SK-N-MC (cell line): ENCODE measurements around the gene ATP2A2.

Experiments used
- EZH2 ChIP-seq: fragments of 200-600 bp; sonication (generic); IDR thresholded peaks from one replicate; pipeline ENCODE4 v1.6.1; 2017; ENCODE audit warnings: antibody characterized with exemption
- POLR2AphosphoS5 ChIP-seq: IDR thresholded peaks from 2 replicates; pipeline ENCODE4 v1.6.1; 2012; ENCODE audit warnings: mild to moderate bottlenecking, low read depth, low read length, borderline replicate concordance

DNA sequence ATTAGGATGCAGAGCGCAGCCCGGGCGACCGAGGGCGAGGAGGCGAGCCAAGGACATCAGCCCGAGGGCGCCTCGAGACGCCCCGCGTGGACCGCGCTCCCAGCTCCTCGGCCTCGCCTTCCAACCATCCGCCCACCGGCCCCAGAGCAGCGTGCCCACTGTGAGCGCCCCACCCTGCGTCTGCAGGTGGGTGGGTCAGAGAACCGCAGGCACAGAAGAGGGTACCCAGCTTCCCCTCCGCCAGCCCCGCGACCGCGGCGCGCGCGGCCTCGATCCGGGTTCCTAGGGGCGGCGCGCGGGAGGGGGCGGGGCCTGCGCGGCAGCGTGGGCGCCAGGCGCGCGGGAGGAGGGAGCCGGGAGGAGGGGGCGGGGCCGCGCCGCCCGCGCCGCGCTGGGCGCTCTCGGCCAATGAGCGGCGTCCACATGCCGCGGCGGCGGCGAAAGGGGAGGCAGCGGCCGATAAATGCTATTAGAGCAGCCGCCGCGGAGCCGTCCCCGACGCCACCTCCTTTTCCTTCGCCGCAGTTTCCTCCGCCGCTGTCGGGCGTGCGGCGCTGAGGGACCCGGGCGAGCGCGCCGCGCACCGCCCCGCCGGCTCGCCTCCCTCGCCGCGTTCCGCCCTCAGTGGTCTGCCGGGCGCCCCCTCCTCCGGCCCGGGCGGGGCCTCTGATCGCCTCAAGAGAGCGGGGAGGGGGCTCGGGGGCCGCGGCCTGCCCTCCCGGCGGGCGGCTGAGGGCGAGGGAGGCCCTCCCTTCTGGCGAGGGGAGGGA, at the start of gene ATP2A2:
- TF ChIP-seq POLR2AphosphoS5 (peak; percentile 87), EZH2 (no peak)
